Lower lobe of right lung (tissue), 2 donors: Measurements from ENCODE around the gene LNP1. TPM values are rescaled to one million over a fixed set of nuclear protein-coding genes. Genes with fewer than 3 reads are reported as not detected.
"Not testable (repeated sequence)": the region's sequence is repeated elsewhere in the genome, so short reads cannot be mapped to it uniquely, and the experiment has no call there.

ENCODE experiments used
- ATAC-seq, 2 donors: fragments of 200-7000 bp; cut with Tn5 transposase; one replicate each; pipeline ENCODE4 v1.9.1; 2020 to 2022; ENCODE audit warnings: mild to moderate bottlenecking in 2 of 2, moderate library complexity in 2 of 2
- DNase-seq: peaks from one replicate; pipeline ENCODE4 v3.0.0-alpha.2; 2020
- H3K27ac ChIP-seq: fragments of 200-600 bp; one replicate; pipeline ENCODE4 v1.8.0; 2022
- H3K27me3 ChIP-seq: fragments of 200-600 bp; one replicate; pipeline ENCODE4 v1.8.0; 2022; ENCODE audit warnings: low read depth
- H3K36me3 ChIP-seq: fragments of 200-600 bp; one replicate; pipeline ENCODE4 v1.8.0; 2022; ENCODE audit warnings: mild to moderate bottlenecking
- H3K4me1 ChIP-seq: fragments of 200-600 bp; one replicate; pipeline ENCODE4 v1.8.0; 2022
- H3K4me3 ChIP-seq: fragments of 200-600 bp; one replicate; pipeline ENCODE4 v1.8.0; 2022; ENCODE audit warnings: mild to moderate bottlenecking
- H3K9me3 ChIP-seq: fragments of 200-600 bp; one replicate; pipeline ENCODE4 v1.8.0; 2022
- intact Hi-C: fragments of 100-400 bp; cut with DNase I; formaldehyde crosslinking; loops from one replicate; pipeline ENCODE4 v1.11.0; 2022
- total RNA-seq: library from RNA; stranded (reverse); fragmentation: NEBNext Ultra II Directional; extraction: Animal tissue kit (Norgen Biotek cat#: 25700); gene quantifications from one replicate; pipeline ENCODE4 v1.2.1, GENCODE V29; 2021
- TF ChIP-seq, protein P1 (sequence below): fragments of 200-600 bp; IDR thresholded peaks from one replicate; pipeline ENCODE4 v1.8.0; 2022; ENCODE audit warnings: antibody characterized with exemption, mild to moderate bottlenecking
- donor health status: DM: no; HTN: yes; CAD: no; lungs with severe emphysema.

Gene LNP1
- total RNA-seq, 1 donor from 2014 or later: 2.0 TPM

DNA sequence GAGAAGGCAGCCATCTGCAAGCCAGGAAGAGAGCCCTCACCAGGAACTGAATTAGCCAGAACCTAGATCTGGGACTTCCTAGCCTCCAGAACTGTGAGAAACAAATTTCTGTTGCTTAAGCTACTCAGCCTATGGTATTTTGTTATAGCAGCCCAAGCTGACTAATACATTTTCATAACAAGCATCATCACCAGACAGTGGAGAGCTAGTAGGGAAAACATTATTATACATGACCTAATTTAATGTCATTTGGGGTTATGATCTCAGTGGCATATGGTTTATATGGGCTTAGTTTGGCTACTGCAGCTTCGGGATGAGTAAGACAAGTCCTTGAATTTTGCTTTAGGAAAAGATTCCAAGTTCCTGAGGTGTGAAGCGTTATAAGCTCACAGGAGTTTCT is 35.6 kb downstream of the LNP1 start:
- Histone ChIP-seq H3K27me3 (no peaks in the 10 kb centered on the region), H3K4me1 (no peaks in the 10 kb centered on the region), H3K9me3 (peaks cover 4% of the 10 kb centered on the region), H3K4me3 (no peak overlapping the region), H3K27ac (no peak overlapping the region), H3K36me3 (no peaks in the 10 kb centered on the region)
- intact Hi-C loops: no loop called here
- TF ChIP-seq, protein P1, sequence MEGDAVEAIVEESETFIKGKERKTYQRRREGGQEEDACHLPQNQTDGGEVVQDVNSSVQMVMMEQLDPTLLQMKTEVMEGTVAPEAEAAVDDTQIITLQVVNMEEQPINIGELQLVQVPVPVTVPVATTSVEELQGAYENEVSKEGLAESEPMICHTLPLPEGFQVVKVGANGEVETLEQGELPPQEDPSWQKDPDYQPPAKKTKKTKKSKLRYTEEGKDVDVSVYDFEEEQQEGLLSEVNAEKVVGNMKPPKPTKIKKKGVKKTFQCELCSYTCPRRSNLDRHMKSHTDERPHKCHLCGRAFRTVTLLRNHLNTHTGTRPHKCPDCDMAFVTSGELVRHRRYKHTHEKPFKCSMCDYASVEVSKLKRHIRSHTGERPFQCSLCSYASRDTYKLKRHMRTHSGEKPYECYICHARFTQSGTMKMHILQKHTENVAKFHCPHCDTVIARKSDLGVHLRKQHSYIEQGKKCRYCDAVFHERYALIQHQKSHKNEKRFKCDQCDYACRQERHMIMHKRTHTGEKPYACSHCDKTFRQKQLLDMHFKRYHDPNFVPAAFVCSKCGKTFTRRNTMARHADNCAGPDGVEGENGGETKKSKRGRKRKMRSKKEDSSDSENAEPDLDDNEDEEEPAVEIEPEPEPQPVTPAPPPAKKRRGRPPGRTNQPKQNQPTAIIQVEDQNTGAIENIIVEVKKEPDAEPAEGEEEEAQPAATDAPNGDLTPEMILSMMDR: no peak
- ATAC-seq (no peak), DNase-seq (no peak)

GRCh38 chr3:100437721-100438622 is 36.6 kb downstream of the LNP1 start:
- TF ChIP-seq, protein P1: no peak
- peak in 1 of 2 donors; percentile 15 for ATAC-seq
- H3K27ac ChIP-seq: no peak overlapping the region
- H3K4me1 ChIP-seq: no peaks in the 10 kb centered on the region
- H3K27me3 ChIP-seq: no peaks in the 10 kb centered on the region
- no peaks in the 10 kb centered on the region for H3K36me3 ChIP-seq
- intact Hi-C loops: no loop called here
- H3K9me3 ChIP-seq: peaks cover 4% of the 10 kb centered on the region
- no peak overlapping the region for H3K4me3 ChIP-seq
- DNase-seq: no peak

- intact Hi-C loops: no loop called here
- DNase-seq: no peak
- ATAC-seq: no peak
- Histone ChIP-seq H3K36me3 (no peaks in the 10 kb centered on the region), H3K27ac (no peak overlapping the region), H3K4me3 (no peak overlapping the region), H3K4me1 (no peaks in the 10 kb centered on the region), H3K27me3 (no peaks in the 10 kb centered on the region), H3K9me3 (peaks cover 4% of the 10 kb centered on the region)
- TF ChIP-seq, protein P1: no peak
Measured at GRCh38 chr3:100438623-100438974, 37.3 kb downstream of the LNP1 start.

GRCh38 chr3:100440895-100441294 is 39.6 kb downstream of the LNP1 start:
- H3K4me3 ChIP-seq: no peak overlapping the region
- DNase-seq (no peak), ATAC-seq (no peak)
- no peaks in the 10 kb centered on the region for H3K4me1 ChIP-seq
- no peaks in the 10 kb centered on the region for H3K9me3 ChIP-seq
- H3K36me3 ChIP-seq: no peaks in the 10 kb centered on the region
- H3K27me3 ChIP-seq: no peaks in the 10 kb centered on the region
- intact Hi-C loops: no loop called here
- H3K27ac ChIP-seq: no peak overlapping the region
- TF ChIP-seq, protein P1: no peak

DNA sequence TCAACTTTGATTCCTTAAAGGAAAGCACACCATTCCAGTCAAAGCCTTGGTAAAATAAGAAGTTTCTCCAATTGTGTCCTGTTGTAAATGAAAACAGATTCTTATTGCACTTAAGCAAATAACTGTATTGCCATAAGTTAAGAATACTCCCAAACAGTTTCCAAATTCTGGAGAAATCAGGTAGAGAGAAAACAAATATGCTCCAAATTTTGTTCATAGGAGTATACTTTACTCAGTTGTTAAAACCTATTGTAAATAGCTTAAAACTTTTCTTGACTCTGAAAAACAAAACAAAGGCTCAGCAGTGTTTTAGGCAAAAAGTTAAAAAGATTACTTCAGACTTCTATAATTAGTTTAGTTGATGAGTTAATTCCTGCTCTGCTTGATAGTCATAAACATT is 42.4 kb downstream of the LNP1 start:
- Histone ChIP-seq H3K4me3 (no peak overlapping the region), H3K27ac (no peak overlapping the region), H3K4me1 (no peaks in the 10 kb centered on the region), H3K9me3 (no peaks in the 10 kb centered on the region), H3K36me3 (no peaks in the 10 kb centered on the region), H3K27me3 (no peaks in the 10 kb centered on the region)
- intact Hi-C loops: no loop called here
- TF ChIP-seq, protein P1: no peak
- DNase-seq (no peak), ATAC-seq (no peak)

DNA sequence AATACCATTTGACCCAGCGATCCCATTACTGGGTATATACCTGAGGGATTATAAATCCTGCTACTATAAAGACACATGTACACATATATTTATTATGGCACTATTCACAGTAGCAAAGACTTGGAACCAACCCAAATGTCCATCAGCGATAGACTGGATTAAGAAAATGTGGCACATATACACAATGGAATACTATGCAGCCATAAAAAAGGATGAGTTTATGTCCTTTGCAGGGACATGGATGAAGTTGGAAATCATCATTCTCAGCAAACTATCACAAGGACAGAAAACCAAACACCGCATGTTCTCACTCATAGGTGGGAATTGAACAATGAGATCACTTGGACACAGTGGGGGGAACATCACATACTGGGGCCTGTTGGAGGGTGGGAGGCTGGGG is 45.7 kb downstream of the LNP1 start:
- H3K4me3 ChIP-seq, intact Hi-C loops, H3K4me1 ChIP-seq, ATAC-seq, DNase-seq, H3K9me3 ChIP-seq, H3K27me3 ChIP-seq, H3K36me3 ChIP-seq, H3K27ac ChIP-seq: not testable (repeated sequence)
